Esophagus (tissue), 2 donors: ENCODE measurements around the gene RHOV. TPM values are rescaled to one million over a fixed set of nuclear protein-coding genes. Genes with fewer than 3 reads are reported as not detected.

Experiments
- H3K27ac ChIP-seq, 2 donors: one replicate each; pipeline ENCODE4 v1.5.1; 2013; ENCODE audit warnings: low read depth in 2 of 2, mild to moderate bottlenecking in 2 of 2, inconsistent platforms in 1 of 2, low read length in 1 of 2, moderate library complexity in 1 of 2
- H3K27me3 ChIP-seq, 2 donors: one replicate each; pipeline ENCODE4 v1.6.1; 2013; ENCODE audit warnings: low read length in 2 of 2, control low read depth in 1 of 2, mild to moderate bottlenecking in 1 of 2; ENCODE audit not compliant: insufficient read depth in 2 of 2, control insufficient read depth in 1 of 2
- H3K36me3 ChIP-seq, 2 donors: one replicate each; pipeline ENCODE4 v1.6.1; 2013; ENCODE audit warnings: low read length in 1 of 2; ENCODE audit not compliant: control insufficient read depth in 2 of 2, insufficient read depth in 2 of 2
- H3K4me1 ChIP-seq, 2 donors: one replicate each; pipeline ENCODE4 v1.6.1; 2013; ENCODE audit warnings: low read length in 1 of 2; ENCODE audit not compliant: control insufficient read depth in 2 of 2, insufficient read depth in 2 of 2
- H3K4me3 ChIP-seq, 2 donors: one replicate each; pipeline ENCODE4 v1.5.1; 2013; ENCODE audit warnings: low read length in 2 of 2, mild to moderate bottlenecking in 2 of 2, low read depth in 1 of 2, moderate library complexity in 1 of 2
- H3K9me3 ChIP-seq, 2 donors: one replicate each; pipeline ENCODE4 v1.6.1; 2013; ENCODE audit warnings: mild to moderate bottlenecking in 2 of 2, low read depth in 1 of 2, low read length in 1 of 2, moderate library complexity in 1 of 2; ENCODE audit not compliant: control insufficient read depth in 2 of 2, insufficient read depth in 1 of 2
- WGBS, 2 donors: extraction: QIAGEN DNeasy Blood & Tissue Kit; methylation state at CpG; one replicate each; pipeline ENCODE4 v1.1.7; 2013; 5-methylcytosine and 5-hydroxymethylcytosine counted together
- polyA plus RNA-seq, 2 donors: library from polyadenylated mRNA; stranded (reverse); fragments of 200-250 nt; gene quantifications; one replicate each; pipeline ENCODE4 v1.2.3, GENCODE V29; 2013
- donor health status: healthy with polysubstance abuse.
- donor health status: Bipolar disorder and iron deficiency.

The RHOV gene, protein sequence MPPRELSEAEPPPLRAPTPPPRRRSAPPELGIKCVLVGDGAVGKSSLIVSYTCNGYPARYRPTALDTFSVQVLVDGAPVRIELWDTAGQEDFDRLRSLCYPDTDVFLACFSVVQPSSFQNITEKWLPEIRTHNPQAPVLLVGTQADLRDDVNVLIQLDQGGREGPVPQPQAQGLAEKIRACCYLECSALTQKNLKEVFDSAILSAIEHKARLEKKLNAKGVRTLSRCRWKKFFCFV
- polyA plus RNA-seq = 100 to 1,000 TPM; 137 to 138 TPM

DNA sequence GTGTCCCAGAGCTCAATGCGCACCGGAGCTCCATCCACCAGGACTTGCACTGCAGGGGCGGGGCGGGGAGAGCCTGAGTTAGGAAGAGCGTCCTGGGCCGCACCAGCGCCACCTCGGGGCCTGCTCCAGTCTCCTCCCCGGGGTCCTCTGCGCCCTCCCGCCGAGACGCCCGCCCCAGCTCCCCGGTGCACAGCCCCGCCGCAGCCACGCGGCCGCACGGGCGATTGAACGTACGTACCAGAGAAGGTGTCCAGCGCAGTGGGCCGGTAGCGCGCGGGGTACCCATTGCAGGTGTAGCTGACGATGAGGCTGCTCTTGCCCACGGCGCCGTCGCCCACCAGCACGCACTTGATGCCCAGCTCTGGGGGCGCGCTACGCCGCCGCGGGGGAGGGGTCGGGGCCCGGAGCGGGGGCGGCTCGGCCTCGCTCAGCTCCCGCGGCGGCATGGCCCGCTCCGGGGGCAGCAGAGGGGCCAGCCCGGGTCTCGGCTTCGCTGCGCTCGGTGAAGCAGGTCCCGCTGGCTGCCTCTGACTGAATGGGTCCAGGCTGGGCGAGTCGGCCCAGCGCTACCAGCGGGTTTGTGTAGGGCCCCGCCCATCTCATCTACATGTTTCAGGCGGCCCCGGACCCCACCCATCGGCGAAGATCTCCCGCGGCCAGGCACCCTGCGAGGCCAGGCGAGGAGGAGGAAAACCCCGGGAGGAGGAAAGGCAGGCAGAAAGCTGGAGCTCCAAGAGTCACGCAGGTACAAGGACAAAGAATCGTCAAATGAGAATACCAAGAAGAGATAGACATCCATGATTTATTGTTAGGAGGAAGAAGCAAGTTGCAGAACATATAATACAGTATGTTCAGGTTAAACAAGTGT lies at the start of gene RHOV:
Gene RHOV (minus strand): TSS at position 541 of the 868 bp plus-strand sequence. CDS start 95 bp downstream, at position 446.
- Histone ChIP-seq H3K27me3 (no peaks in the 10 kb centered on the region), H3K27ac (peak within 1 kb of the TSS; percentile 96 to 97), H3K36me3 (no peaks in the 10 kb centered on the region), H3K4me3 (peak within 1 kb of the TSS; percentile 77 to 82), H3K9me3 (no peaks in the 10 kb centered on the region), H3K4me1 (peaks cover 0 to 3% of the 10 kb centered on the region in 2 donors)
- 0 to 1% methylated on average over 66 to 74 of the region's 74 CpGs for WGBS, 2 donors

DNA sequence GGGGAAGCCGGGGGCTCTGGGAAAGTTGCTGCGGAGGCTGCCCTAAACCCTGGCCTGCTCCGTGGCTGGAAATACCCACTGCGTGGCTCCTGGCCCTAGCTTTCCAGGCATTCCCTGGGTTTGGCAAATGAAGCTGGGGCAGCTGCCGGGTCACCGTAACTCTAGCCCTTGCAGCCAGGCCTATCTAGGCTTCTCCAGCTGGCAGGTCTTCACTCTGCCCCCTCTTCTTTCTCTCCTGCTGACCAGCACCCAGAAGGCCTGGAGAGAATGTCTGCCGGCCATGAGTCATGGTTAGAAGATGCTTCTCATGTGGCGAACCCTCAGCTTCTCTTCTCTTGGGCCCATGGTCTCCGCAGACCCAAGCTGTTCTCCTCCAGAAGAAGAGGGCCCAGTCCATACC lies 49.5 kb upstream of the RHOV start:
- Histone ChIP-seq H3K27ac (no peak overlapping the region), H3K4me3 (no peak overlapping the region), H3K27me3 (peaks cover 2 to 10% of the 10 kb centered on the region in 2 donors), H3K4me1 (peaks cover 11 to 15% of the 10 kb centered on the region in 2 donors), H3K36me3 (no peaks in the 10 kb centered on the region), H3K9me3 (no peaks in the 10 kb centered on the region)
- 91 to 92% methylated on average over 9 of the region's 9 CpGs for WGBS, 2 donors

DNA sequence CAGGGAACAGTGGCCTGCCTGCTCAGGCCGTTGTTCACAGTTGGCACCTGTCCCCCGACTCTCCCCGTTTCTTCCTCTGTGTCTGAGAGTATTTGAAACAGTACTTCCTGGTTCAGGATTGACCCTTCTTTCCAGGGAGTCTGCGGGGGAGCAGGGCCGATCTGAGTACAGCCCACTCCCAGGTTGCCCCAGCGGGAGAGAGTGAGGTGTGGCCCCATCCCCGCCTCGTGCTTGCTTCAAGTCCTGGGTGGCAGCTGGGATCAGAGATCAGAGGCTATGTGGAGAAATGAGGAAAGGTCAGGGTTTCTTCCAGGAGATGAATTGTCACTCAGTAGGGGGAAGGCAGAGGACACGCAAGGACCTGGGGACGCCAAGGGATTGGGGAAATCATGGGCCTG lies 48.6 kb upstream of the RHOV start:
- WGBS, 2 donors = 70 to 73% methylated on average over 10 of the region's 10 CpGs
- peaks cover 2 to 3% of the 10 kb centered on the region in 2 donors for H3K27me3 ChIP-seq
- no peak overlapping the region for H3K4me3 ChIP-seq

DNA sequence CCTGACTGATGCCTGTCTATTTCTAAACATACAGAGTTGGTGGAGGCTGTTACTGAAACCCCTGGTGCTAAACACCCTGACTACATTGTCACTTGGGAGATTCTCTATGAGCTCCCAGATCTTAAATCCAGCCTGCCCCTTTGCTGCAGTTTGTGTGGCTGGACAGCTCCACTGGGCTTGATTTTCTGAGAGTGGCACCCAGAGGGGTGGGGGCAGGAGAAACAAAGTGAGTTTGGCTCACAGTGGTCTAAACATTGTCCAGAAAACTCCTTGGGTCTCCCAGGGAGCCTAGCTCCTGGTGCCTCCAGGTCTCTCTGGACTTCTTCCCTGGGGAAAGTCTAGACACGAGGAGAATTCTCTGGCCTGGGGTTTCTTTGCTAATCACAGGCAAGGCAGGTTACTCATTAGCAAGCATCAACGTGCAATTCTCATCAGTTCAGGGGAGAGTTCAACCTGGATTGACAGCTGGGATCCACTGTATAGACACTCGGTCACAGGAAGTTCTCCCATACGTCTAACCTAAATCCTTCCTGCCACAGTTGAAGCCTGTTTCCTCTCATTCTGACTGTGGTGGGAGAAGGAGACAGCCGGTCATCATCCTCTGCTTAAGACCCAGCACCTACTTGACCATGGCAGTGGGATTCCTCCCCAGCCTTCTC lies 48.0 kb upstream of the RHOV start:
- Histone ChIP-seq H3K36me3 (no peaks in the 10 kb centered on the region), H3K4me3 (no peak overlapping the region), H3K27me3 (peaks cover 2 to 3% of the 10 kb centered on the region in 2 donors), H3K9me3 (no peaks in the 10 kb centered on the region), H3K27ac (no peak overlapping the region), H3K4me1 (peaks cover 7 to 10% of the 10 kb centered on the region in 2 donors)
- WGBS, 2 donors = 49 to 53% methylated on average over 5 of the region's 5 CpGs

More for the DNA sequence above, 48.6 kb upstream of the RHOV start:
- Histone ChIP-seq H3K9me3 (no peaks in the 10 kb centered on the region), H3K27ac (no peak overlapping the region), H3K4me1 (peaks cover 7 to 13% of the 10 kb centered on the region in 2 donors), H3K36me3 (no peaks in the 10 kb centered on the region)

DNA sequence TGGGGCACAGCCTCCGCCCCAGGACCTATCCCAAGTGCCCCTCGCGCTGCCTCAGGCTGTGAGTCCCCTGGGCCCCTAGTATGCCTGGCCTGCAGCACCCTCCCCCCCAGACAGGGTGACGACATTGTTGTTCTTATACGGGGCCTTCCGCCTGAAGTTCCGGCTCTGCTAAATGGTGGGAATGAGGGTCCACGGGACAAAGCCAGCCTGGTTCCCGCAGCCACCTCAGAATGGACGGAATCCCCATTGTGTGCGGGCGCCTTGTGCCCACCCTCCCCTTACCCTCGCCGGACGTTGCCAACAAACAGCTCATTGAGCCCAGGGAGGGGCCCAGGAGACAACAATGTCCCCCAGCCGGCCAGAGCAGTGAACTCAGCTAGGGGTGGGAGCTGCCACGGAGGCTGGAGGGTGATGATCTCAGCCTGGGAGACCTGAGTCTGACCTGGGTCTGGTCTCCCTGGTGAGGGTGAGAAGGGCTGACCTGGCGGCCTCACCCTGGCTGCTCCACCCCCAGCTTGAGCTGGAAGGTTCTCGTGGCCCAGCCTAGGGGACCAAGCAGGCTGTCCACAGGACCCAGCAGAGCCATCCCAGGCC lies 44.9 kb upstream of the RHOV start:
- H3K27ac ChIP-seq = no peak overlapping the region
- H3K4me3 ChIP-seq = no peak overlapping the region
- H3K36me3 ChIP-seq = no peaks in the 10 kb centered on the region
- H3K9me3 ChIP-seq = no peaks in the 10 kb centered on the region
- H3K27me3 ChIP-seq = peaks cover 0 to 2% of the 10 kb centered on the region in 2 donors
- no peaks in the 10 kb centered on the region for H3K4me1 ChIP-seq
- WGBS, 2 donors = 76 to 79% methylated on average over 17 to 19 of the region's 19 CpGs

DNA sequence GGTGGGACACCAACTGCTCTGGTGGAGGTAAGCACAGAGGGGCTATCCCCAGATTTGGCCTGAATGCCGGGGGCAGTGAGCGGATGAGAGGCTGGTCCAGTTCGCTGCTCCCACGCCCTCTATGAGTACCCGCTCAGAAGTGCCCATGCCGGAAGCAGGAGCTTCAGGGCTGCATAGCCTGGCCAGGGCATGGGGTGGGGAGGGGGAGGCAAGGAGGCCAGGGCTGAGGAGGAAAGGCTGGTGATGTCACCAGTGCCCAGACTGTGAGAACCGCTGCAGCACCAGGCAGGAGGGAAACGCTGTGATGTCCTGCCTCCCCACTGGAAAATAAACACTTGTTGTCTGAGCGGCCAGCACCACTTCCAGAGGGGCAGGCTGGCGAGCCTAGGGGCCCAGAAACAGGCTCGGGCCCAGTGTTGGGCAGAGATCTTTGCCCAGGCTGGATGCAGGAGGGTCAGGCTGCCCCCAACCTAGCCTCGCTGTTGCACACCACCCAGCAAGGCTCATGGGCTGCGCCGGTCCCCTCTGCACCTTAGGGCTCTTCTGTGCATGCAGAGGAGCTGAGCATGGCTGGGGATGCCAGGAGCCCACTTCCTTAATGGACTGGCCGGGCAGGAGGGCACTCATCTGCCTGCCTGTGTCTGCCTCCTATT lies 44.2 kb upstream of the RHOV start:
- Histone ChIP-seq H3K4me3 (no peak overlapping the region), H3K27ac (peak overlapping the region; percentile 19 to 39), H3K27me3 (no peaks in the 10 kb centered on the region), H3K36me3 (no peaks in the 10 kb centered on the region), H3K9me3 (no peaks in the 10 kb centered on the region), H3K4me1 (no peaks in the 10 kb centered on the region)
- WGBS, 2 donors = 79 to 85% methylated on average over 15 of the region's 15 CpGs

DNA sequence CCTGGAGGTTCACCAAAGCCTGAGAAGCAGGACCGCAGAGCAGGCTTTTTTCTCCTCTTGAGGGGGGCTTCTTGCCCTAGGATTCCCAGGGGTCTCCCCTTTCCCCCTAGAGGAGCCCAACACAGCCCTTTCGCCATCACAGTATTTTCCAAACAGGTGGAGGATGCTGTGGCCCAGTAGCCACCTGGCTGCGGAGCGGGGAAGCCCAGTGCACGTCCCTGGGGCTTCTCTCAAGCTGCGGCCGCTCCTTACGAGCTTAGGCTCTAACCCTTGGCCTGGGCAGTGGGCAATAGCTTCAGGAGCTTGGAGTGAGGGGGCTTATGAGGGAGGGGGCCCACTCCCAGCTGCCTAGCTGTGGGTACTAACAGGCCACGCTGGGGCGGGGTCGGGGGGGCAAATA lies 43.6 kb upstream of the RHOV start:
- no peaks in the 10 kb centered on the region for H3K9me3 ChIP-seq
- 67 to 75% methylated on average over 11 of the region's 11 CpGs for WGBS, 2 donors
- no peaks in the 10 kb centered on the region for H3K36me3 ChIP-seq
- peak overlapping the region in 1 of 2 donors; percentile 19 for H3K27ac ChIP-seq
- H3K4me3 ChIP-seq = no peak overlapping the region
- H3K27me3 ChIP-seq = no peaks in the 10 kb centered on the region
- H3K4me1 ChIP-seq = no peaks in the 10 kb centered on the region

DNA sequence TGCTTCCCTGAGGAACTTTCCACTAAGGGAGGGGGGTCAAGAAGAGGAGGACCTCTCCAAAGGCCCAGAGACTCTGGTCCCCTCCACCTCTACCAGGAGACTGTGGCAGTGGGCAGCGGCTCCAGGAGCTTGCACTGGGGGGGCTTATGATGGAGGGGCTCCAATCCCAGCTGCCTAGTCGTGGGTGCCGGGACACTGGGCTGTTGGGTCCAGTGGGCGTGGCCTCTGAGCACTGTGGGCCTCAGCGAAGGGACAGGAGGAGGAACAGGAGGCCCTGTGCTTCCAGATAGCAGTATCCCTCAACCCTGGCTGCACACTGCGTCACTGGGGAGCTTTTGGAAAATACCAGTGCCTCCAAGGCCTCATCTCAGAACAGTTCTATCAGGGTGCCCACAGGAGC lies 41.6 kb upstream of the RHOV start:
- H3K27me3 ChIP-seq = no peaks in the 10 kb centered on the region
- 76% methylated on average over 6 of the region's 6 CpGs for WGBS, 2 donors
- no peak overlapping the region for H3K4me3 ChIP-seq
- peaks cover 0 to 4% of the 10 kb centered on the region in 2 donors for H3K4me1 ChIP-seq
- H3K36me3 ChIP-seq = no peaks in the 10 kb centered on the region
- H3K9me3 ChIP-seq = no peaks in the 10 kb centered on the region
- no peak overlapping the region for H3K27ac ChIP-seq
